Esophagus squamous epithelium (tissue), 5 donors: ENCODE measurements around the gene POLR2H. TPM values are rescaled to one million over a fixed set of nuclear protein-coding genes. Genes with fewer than 3 reads are reported as not detected.

Source experiments
- DNase-seq: peaks from one replicate; lab custom pipeline; 2025; lab: John Stamatoyannopoulos, UW
- H3K27ac ChIP-seq, 4 donors: fragments of 200-600 bp; sonication (generic); one replicate each; pipeline ENCODE4 v1.5.1; 2016 to 2019; ENCODE audit warnings: mild to moderate bottlenecking in 1 of 4
- H3K27me3 ChIP-seq, 4 donors: fragments of 200-600 bp; sonication (generic); 1 replicate in 3 of 4; 2 replicates in 1 of 4; pipeline versions ENCODE4 v1.5.1 to v1.6.0; 2017 to 2021; ENCODE audit warnings: antibody characterized with exemption in 1 of 4
- H3K36me3 ChIP-seq, 3 donors: fragments of 200-600 bp; sonication (generic); one replicate each; pipeline ENCODE4 v1.5.1; 2016 to 2019
- H3K4me1 ChIP-seq, 3 donors: fragments of 200-600 bp; sonication (generic); one replicate each; pipeline ENCODE4 v1.5.1; 2017 to 2019
- H3K4me3 ChIP-seq, 4 donors: fragments of 200-600 bp; sonication (generic); 1 replicate in 3 of 4; 2 replicates in 1 of 4; pipeline ENCODE4 v1.5.1; 2016 to 2019; ENCODE audit warnings: mild to moderate bottlenecking in 2 of 4, moderate library complexity in 1 of 4
- H3K9me3 ChIP-seq, 3 donors: fragments of 200-600 bp; sonication (generic); one replicate each; pipeline ENCODE4 v1.5.1; 2016 to 2019
- POLR2A ChIP-seq, 4 donors: fragments of 450-650 bp; IDR thresholded peaks; one replicate each; pipeline ENCODE4 v1.6.1; 2017; ENCODE audit warnings: antibody characterized with exemption in 4 of 4, mild to moderate bottlenecking in 4 of 4, moderate library complexity in 3 of 4
- whole genome bisulfite sequencing, 2 donors: methylation state at CpG; one replicate each; pipeline ENCODE4 v1.1.5; 2018; 5-methylcytosine and 5-hydroxymethylcytosine counted together
- intact Hi-C: fragments of 100-400 bp; cut with DNase I; formaldehyde crosslinking; loops from one replicate; pipeline ENCODE4 v1.15.0; 2022
- total RNA-seq, 4 donors: library from RNA; depleted of rRNA; stranded (reverse); fragments of >200 nt; gene quantifications; one replicate each; pipeline ENCODE4 v1.1.0, GENCODE V29; 2016
- TF ChIP-seq, protein P1 (sequence below), 6 experiments: fragments of 450-650 bp in 4 of 6; fragments of 200-600 bp in 2 of 6; sonication (generic) in 2 of 6; IDR thresholded peaks; one replicate each; pipeline ENCODE4 v1.5.1; 2016 to 2019; ENCODE audit warnings: antibody characterized with exemption in 6 of 6, mild to moderate bottlenecking in 4 of 6, moderate library complexity in 4 of 6
- donor health status: DM: yes; HTN: yes; CAD: no.

The POLR2H gene
- total RNA-seq, 4 donors from 2014 or later: 49.5 to 98.5 (median 64.9) TPM

- WGBS, 2 donors: 51% methylated on average over 3 of the region's 4 CpGs; no CpG with 5 or more reads in 1 of the 2 donors
- intact Hi-C loops: no loop called here
- H3K36me3 ChIP-seq: peaks cover 29 to 51% (median 41%) of the 10 kb centered on the region in 3 donors
- DNase-seq: no peak
- H3K27me3 ChIP-seq: no peaks in the 10 kb centered on the region
- H3K27ac ChIP-seq: peak overlapping the region; percentile 93 to 99 (median 98)
- H3K9me3 ChIP-seq: no peaks in the 10 kb centered on the region
- H3K4me3 ChIP-seq: peak overlapping the region in 3 of 4 donors; percentile 62 to 95 (median 84)
- TF ChIP-seq, protein P1, sequence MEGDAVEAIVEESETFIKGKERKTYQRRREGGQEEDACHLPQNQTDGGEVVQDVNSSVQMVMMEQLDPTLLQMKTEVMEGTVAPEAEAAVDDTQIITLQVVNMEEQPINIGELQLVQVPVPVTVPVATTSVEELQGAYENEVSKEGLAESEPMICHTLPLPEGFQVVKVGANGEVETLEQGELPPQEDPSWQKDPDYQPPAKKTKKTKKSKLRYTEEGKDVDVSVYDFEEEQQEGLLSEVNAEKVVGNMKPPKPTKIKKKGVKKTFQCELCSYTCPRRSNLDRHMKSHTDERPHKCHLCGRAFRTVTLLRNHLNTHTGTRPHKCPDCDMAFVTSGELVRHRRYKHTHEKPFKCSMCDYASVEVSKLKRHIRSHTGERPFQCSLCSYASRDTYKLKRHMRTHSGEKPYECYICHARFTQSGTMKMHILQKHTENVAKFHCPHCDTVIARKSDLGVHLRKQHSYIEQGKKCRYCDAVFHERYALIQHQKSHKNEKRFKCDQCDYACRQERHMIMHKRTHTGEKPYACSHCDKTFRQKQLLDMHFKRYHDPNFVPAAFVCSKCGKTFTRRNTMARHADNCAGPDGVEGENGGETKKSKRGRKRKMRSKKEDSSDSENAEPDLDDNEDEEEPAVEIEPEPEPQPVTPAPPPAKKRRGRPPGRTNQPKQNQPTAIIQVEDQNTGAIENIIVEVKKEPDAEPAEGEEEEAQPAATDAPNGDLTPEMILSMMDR (IDR thresholded peaks at IDR 0.05): no peak
- no peak for TF ChIP-seq POLR2A (IDR thresholded peaks at IDR 0.05)
- H3K4me1 ChIP-seq: peaks cover 37 to 90% (median 40%) of the 10 kb centered on the region in 3 donors
Measured at GRCh38 chr3:184335291-184335660, 26.2 kb upstream of the POLR2H start.

DNA sequence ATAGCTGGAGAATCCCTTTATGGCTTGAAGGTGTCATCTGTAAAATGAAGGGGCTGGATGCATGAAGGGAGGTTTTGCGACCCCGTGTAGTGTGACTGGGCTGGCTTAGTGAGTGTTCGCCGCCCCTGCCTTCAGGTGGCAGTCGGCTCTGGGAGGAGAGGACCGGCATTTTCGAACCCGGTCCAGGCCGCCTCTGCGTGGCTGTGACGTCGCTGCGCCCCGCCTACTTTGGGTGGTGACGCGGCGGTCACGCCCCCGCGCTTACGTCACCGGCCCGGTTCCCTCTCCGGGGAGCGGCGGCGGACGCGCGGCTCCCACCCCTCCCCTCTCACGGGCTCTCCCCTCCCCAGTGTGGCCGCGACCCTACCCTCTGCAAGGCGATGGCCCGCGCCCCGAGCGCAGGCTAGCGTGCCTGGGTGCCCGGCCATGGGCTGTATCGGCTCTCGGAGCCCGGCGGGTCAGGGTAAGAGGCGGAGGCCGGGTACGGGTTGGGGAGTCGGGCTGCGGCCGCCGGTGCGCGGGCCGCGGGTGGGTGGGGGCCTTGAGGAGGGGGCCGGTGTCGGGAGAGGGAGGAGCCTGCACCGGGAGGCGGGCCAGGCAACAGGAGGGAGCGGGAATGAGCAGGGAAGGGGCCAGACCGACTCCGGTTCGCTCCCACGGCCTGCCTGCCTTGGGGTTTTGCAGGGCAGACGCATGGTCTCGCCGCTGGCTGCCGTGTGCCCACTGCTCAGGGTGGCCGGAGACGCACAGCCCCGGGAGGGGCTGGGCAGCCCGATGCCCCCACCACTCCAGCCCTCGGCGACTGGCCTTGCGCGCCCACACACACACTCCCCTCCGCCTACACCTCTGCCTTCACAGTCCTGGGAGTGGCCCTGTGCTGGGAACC is 25.6 kb upstream of the POLR2H start:
- Histone ChIP-seq H3K27me3 (no peaks in the 10 kb centered on the region), H3K4me1 (peaks cover 37 to 97% (median 40%) of the 10 kb centered on the region in 3 donors), H3K36me3 (peaks cover 29 to 45% (median 35%) of the 10 kb centered on the region in 3 donors), H3K9me3 (no peaks in the 10 kb centered on the region), H3K27ac (peak overlapping the region; percentile 93 to 99 (median 98)), H3K4me3 (peak overlapping the region; percentile 62 to 95 (median 76))
- TF ChIP-seq POLR2A (IDR thresholded peaks at IDR 0.05): peak in 3 of 4 donors; percentile 73 to 93 (median 82)
- TF ChIP-seq, protein P1 (IDR thresholded peaks at IDR 0.05): peak in 1 of 6 experiments; percentile 11
- 0 to 3% methylated on average over 6 to 12 of the region's 77 CpGs for WGBS, 2 donors
- intact Hi-C loops: no loop called here
- DNase-seq: peak; percentile 36

DNA sequence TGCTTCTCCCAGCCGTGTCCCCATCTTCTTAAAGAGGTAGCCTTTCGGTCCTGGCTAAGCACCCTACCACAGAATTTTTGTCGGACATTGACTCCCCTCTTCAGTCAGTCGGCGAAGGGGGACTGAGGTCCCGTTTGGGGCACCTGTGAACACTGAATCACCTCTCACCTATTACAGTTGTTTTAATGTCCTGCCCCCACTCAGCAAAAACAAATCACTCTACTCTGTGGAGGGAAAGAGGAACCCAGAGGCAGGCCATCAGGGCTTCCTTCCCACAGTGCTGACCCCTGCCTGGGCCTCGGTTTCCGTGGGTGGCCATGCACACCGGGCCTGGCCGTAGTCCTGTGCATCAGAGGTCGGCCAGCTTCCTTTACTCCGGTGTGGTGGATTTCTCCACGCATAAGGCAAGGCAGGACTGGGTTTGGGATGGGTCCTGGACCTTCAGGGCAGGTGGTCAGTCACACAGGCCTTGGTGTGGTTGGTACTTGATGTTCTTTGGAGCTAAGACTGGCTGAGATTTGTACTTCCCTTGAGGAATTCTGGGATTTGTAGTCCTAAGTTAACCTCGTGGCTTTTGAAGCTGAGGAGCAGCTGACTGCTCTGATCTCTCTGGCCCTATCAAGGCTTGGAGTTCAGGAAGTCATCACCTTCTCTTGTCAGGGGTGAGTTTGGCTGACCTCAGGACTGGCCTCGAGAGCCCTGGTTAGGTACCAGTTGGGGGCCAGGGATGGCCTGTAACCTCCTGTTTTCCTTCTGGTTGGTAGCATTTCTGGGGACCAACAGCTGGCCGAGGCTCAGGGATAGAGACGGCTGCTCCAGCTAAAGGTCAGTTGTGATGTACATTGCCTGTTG is 24.7 kb upstream of the POLR2H start:
- Histone ChIP-seq H3K27me3 (no peaks in the 10 kb centered on the region), H3K36me3 (peaks cover 21 to 41% (median 26%) of the 10 kb centered on the region in 3 donors), H3K4me1 (peaks cover 39 to 97% (median 41%) of the 10 kb centered on the region in 3 donors), H3K27ac (peak overlapping the region; percentile 93 to 99 (median 98)), H3K9me3 (no peaks in the 10 kb centered on the region), H3K4me3 (peak overlapping the region; percentile 62 to 95 (median 76))
- TF ChIP-seq, protein P1 (IDR thresholded peaks at IDR 0.05): no peak
- peak in 1 of 4 donors; percentile 4 for TF ChIP-seq POLR2A (IDR thresholded peaks at IDR 0.05)
- intact Hi-C loops: no loop called here
- DNase-seq: no peak
- WGBS, 2 donors: 11 to 31% methylated on average over 11 to 14 of the region's 17 CpGs

DNA sequence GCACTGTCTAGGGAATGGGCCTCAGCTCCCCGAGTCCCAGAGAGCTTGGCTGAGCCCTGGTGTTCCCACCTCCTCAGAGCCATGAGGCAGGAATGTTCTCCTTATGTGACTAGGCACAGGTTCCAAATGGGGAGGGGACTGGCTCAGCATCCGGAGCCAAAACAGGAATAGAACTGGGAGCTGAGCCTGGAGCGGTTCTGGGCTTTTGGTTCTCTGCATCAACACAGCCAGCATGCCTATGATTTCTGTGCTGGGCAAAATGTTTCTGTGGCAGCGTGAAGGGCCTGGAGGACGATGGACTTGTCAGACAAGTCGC is 24.2 kb upstream of the POLR2H start, which contains the start of gene FAM131A:
TSS of gene FAM131A (plus strand) at position 202 of the 316 bp plus-strand sequence. CDS start at position 233, 31 bp downstream.
- peaks cover 16 to 41% (median 25%) of the 10 kb centered on the region in 3 donors for H3K36me3 ChIP-seq
- peak within 1 kb of the TSS; percentile 62 to 95 (median 76) for H3K4me3 ChIP-seq
- H3K4me1 ChIP-seq: peaks cover 39 to 97% (median 41%) of the 10 kb centered on the region in 3 donors
- H3K9me3 ChIP-seq: no peaks in the 10 kb centered on the region
- DNase-seq: no peak
- peak within 1 kb of the TSS; percentile 93 to 99 (median 98) for H3K27ac ChIP-seq
- H3K27me3 ChIP-seq: no peaks in the 10 kb centered on the region
- WGBS, 2 donors: 39 to 46% methylated on average over 5 of the region's 6 CpGs
- TF ChIP-seq, protein P1 (IDR thresholded peaks at IDR 0.05): no peak
- peak in 1 of 4 donors; percentile 25 for TF ChIP-seq POLR2A (IDR thresholded peaks at IDR 0.05)
- intact Hi-C loops: no loop called here
